Activated CD4-positive, CD25-positive, alpha-beta regulatory T cell treated with anti-CD3 and anti-CD28 coated beads, Interleukin-2, amount 50 U/mL, for 24 hours (primary cell): ENCODE data around the gene GLIPR2.
"Not testable (repeated sequence)": the region's sequence is repeated elsewhere in the genome, so short reads cannot be mapped to it uniquely, and the experiment has no call there.

ENCODE experiments used
- ATAC-seq, 2 donors: fragments of 150-1000 bp; cut with Tn5 transposase; one replicate each; pipeline ENCODE4 v1.10.0; 2021; ENCODE audit warnings: mild to moderate bottlenecking in 1 of 2, moderate library complexity in 1 of 2

The GLIPR2 gene, protein sequence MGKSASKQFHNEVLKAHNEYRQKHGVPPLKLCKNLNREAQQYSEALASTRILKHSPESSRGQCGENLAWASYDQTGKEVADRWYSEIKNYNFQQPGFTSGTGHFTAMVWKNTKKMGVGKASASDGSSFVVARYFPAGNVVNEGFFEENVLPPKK

DNA sequence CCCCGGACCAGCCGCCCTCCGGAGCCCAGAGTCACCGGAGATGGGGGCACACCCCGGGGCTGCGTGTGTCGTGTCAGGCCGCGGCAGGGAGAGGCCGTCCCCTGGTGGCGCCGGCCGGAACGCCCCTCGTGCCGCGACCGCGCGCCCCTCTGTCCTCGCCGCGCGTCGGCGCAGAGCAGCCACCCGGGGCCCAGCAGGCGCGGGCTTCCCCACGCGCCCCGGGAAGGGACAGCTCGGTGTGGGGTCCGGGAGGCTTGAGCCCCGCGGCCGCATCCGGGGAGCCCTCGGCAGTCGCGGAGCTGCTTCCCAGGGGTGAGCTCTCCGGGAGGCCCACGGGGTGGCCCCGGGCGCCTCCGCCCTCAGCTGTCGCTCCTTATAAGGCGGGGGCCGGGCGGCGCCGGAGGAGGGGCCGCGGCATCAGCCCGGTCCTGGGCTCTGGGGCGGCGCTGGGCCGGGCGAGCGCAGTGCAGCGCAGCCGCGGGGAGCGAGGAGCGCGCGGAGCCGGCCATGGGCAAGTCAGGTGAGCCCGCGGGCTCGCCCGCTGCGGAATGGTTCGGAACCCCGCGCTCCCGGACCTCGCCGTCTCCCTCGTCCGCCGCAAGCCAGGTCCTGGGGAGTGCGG lies at the start of gene GLIPR2:
TSS of gene GLIPR2 (plus strand) at position 462 of the 622 bp plus-strand sequence. CDS start at position 508, 46 bp downstream.
- peak; percentile 98 to 99 for ATAC-seq

DNA sequence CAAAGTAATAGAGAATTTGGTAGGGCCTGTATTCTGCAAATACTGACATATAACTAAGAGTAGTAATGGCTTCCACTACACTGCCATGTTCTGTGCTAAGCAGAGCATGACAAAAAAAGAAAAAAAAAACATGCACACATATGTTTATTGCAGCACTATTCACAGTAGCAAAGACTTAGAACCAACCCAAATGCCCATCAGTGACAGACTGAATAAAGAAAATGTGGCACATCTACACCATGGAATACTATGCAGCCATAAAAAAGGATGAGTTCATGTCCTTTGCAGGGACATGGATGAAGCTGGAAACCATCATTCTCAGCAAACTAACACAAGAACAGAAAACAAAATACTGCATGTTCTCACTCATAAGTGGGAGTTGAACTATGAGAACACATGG lies 49.5 kb upstream of the GLIPR2 start:
- not testable (repeated sequence) for ATAC-seq

DNA sequence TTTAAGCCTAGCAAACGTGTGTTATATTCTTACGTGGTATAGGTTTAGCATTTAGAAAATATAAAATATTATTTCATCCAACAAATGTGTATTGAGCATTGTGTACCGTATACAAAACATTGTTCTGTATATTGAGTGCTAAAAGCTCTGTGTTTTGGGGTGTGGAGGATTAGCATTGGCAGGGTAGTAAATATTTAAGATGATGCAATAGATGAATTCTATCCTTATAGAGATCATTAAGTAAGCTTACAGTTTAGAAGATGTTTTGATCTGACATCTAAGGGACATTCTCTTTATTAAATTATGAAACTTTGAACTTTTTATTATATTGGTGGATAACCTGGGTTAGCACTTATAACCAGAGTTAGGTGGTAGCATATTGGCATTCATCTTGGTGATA lies 48.5 kb upstream of the GLIPR2 start:
- ATAC-seq, result no peak

DNA sequence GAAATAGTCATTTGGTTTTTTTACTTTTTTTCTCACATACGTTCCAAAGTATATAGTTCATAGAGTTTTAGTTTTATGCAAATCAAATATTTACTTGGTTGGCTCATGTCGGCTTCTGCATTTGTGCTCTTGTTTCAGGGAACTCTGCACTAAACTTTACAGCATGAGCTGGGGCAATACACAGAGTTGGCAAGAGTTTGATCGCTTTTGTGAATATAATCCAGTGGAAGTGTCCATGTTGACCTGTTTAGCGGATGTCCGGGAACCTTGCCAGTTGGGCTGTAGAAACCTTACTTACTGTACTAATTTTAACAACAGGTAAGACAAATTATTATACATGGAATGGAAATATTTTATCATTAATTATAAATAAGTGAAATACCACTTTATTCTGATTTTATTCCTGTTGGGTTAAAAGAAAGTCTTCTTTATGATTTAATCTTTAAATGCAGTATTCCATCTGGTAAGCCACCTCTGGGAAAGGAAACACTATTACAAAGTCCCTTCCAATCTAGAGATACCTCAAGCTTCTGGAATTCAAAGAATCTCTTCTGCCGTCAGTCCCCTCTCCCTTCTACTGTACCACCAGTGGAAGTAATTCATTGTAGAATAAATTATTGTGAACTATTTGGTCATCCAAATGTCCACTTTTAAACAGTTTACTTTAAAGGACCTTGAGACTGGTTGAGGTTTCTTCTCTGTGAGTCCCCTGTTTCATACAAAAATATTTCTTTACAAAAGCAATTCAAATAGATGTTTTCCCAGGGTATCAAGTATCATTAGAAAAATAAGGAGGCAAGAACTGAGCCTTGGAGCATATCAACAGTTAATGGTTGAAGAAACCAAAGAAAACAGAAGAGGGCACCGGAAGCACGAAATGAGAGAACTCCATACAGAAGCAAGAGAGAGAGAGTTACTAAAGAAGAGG lies 45.2 kb upstream of the GLIPR2 start:
- ATAC-seq, result no peak

DNA sequence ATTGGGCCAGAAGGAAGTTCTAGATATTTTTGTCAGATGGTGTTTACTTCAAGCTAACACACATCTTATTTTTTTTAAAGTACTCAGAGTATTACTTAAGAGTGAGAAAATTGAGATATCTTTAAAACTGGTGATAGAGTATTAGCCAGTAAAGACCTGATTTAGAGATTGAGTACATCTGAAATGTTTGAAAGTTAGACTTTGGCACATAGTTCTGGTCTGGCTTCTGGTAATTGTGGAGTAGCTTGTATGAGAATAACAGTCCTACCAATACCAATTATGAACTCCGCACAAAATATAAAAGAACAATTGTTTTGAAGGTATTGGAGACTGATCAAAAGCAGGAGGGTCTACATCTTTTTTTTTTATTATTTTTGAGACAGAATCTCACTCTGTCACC lies 44.5 kb upstream of the GLIPR2 start:
- no peak for ATAC-seq

DNA sequence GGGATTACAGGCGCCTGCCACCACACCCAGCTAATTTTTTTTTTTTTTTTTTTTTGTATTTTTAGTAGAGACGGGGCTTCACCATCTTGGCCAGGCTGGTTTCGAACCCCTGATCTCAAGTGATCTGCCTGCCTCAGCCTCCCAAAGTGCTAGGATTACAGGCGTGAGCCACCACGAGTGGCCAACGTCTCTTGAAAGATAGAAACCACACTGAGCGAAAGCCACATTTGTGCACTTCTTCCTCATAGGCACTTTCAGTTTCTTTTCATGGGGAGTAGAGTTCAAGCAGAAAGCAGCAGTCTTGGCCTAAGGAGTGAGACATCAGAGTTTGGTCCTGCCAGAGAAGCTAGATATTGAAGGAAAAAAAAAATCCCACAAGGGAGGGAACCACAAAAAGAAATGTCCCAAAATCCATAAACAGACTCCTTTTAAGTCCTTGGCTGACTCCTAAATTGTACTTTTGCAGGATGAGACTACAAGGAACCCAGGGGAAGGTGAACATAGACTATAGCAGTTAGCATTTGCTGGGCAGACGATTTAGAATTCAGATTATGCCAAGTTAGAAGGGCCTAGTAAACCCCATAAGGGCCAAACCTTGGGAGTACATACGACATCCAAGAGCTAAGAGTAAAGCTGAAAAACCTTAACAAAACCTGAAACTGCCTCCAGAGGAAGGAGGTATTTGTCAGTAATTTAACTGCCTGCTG lies 43.9 kb upstream of the GLIPR2 start:
- peak; percentile 97 to 99 for ATAC-seq

DNA sequence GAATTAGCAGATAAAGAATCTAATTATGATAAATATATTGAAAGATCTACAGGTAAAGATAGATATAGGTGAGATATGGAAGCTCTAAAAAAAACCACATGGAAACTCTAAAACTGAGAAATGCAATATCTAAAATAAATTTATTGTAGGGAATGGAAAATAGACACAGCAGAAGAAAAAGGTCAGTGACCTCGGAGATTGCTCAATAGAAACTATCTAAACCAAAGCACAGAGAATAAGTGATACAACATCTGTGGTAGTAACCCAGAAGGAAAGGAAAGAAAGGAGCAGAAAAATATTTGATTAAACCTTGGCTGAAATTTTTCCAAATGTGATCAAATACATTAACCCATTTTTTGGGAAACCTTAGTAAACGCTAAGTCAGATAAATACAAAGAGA lies 43.1 kb upstream of the GLIPR2 start:
- no peak for ATAC-seq

DNA sequence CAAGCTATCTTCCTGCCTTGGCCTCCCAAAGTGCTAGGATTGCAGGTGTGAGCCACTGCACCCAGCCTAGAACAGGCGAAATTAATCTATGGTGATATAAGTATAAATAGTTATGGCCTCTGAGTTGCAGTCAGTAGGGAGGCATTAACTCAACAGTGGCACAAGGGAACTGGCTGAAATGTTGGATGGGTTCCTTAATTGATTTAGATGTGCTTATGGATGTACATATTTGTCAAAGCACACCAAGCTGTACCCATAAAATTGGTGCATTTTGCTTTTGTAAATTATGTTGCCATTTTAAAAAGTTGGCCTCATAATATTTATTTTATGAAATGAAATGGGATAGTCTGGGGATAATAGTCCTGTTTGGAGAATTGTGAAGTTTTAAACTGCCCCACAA lies 36.8 kb upstream of the GLIPR2 start:
- no peak for ATAC-seq

DNA sequence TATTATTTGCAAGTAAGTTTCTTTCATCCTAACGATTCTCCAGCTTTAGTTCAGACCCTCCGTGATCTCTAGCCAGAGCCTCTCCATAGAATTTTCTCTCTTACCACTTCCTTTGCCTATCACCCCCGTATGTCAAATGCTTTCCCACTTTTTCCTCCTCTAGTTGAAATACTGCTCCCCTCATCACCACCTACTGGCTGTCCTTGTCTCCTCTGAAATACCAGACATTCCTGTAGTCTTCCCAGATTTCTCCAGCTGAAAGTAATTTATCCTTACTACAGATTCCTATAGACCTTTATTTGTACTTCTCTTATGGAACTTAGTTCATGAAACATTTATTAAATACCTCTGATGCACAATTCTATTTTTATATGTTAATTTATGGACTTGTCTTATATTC lies 36.0 kb upstream of the GLIPR2 start:
- ATAC-seq, result no peak

DNA sequence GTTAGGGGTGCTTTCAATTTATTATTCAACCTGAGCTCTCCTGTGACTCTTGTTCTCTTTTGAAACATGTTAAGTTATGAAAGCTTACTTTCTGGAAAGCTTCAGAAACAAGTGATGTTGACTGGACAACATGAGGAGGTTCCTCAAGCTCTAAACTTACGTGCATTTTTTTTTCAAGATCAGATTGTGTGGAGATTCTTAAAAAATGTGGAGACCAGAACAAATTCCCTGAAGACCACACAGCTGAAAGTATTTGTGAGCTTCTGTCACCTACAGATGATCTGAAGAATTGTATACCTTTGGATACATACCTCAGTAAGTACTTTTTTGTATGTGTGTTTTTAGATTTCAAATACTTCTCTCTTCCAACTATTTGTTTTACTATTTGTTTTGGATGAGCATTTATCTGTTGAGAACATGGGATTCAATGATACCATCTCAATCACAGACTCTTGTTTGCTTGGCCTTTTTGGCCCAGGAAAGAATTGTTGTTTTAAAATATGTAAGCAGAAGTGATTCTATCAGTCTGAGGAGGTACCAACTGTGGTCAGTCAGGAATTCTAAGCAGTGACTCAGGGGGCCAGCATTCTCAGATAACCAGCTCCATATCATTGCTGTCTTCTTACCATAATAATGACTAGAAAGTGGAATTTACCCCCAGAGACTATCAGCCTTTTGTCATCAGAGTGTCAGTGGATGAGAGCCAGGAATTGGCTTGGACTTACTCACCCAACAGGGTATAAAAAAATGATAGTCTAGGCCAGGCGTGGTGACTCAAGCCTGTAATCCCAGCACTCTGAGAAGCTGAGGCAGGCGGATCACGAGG lies 34.4 kb upstream of the GLIPR2 start:
- no peak for ATAC-seq

DNA sequence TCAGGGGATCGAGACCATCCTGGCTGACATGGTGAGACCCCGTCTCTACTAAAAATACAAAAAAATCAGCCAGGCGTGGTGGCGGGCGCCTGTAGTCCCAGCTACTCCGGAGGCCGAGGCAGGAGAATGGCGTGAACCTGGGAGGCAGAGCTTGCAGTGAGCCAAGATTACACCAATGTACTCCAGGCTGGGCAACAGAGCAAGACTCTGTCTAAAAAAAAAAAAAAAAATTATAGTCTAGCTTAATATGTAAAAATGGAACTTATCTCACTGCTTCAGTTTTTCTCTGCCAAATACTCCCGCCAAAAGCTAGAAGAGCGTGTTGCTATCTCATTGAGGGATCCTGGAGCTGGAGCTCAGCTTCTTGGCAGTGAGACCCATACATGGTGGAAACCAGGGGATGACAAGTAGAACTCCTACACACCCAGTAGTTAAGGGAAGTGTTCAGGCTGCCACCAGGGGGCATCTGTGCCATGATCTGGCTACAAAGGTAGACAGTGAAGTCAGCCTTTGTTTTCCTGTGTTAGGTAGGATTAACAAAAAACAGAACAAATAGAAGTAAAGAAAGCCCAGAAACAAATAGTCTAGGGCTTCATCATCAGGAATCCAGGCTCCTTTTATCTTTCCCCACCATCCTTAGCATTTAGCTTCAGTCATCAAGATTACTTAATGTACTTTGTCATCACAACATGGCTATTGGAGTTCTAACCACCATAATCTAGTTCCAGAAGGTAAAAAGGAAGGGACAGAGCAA lies 33.6 kb upstream of the GLIPR2 start:
- ATAC-seq, result peak; percentile 100

DNA sequence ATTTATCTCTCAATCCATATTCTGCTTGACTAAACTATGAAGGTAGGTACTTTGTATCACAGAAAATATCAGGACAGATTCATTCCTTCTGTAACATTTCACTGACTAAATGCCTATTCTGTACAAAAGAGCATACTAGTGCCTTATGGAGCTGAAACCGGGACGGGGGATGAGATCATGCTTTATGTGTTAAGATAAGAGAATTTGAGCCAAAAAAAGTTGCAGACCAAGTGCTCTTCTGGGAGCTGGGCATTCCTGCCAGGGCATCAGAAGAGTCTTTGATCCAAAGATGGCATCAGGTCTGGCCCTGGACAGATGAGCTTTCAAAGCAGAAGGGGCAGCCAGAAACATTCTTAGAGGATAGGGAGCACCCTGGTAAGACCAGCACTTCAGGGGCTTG lies 27.5 kb upstream of the GLIPR2 start:
- no peak for ATAC-seq

DNA sequence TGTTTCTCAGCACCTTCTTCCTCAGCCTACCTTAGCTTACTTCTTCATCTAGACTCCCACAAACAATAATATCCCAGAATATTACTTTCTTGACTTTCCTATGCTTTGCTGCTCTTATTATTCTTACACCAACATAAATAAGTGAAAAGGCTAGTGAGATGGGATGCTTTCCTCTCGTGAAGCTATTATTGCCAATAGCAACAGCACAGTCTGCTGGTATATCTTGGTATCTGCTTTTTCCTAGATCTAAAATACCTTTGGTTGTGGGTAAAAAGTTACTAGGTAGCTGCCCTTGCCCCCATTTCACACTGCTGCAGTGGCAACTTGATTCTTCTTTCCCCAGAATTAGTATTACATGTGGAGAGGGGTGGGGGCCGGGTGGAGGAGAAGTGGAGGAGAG lies 26.1 kb upstream of the GLIPR2 start:
- no peak for ATAC-seq

DNA sequence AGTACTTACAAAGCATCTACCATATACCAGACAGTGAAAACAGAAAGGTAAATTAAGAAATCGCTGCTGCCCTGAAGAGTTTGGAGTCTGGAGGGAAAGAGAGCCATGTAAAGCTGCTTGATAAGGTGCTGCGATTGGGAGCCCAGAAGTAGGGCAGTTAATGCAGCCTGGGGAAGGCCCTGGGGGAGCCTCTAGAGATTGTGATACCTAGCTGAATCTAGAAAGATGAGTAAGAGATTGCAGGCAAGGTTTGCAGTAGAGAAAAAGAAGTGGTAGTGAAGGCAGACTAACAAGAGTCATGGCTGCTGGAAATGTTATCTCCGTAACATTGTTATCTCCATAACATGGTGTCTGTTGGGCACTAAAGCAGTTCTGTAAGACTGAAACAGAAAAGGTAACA lies 24.0 kb upstream of the GLIPR2 start:
- ATAC-seq, result no peak

DNA sequence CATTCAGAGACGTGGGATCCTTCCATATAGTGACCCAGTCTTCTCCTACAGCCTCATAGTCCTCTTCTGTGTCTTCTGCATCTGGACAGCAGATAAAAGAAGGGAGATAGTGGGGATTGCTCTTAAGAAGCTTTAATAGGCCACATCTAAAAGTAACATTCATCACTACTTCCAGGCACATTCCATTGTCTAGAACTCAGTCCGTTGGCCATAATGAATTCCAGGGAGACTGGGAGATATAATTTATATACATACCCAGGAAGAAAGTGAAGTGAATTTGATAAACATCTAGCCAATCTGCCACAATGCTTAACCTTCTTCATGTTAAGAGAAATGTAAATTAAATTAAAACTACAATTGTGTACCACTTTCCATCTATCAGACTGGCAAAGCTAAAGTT lies 22.5 kb upstream of the GLIPR2 start:
- no peak for ATAC-seq

DNA sequence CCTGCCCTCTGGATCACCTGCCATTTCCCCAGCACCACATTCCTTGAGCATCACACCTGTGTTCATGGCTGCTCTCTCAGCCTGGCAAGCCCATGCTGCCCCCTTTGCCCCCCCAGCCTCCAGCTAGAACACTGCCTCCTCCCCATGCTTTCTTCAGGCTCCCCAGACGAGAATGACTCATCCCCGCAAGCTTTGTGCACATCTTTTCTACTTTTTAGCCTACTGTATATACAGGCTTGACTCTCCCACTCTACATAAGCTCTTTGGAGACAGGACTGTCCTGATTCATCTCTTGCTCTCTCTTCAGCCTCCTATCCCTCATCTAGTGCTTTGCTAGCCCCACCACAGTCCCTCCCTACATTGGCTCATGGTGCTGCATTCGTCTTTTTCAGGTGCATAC lies 19.9 kb upstream of the GLIPR2 start:
- no peak for ATAC-seq

DNA sequence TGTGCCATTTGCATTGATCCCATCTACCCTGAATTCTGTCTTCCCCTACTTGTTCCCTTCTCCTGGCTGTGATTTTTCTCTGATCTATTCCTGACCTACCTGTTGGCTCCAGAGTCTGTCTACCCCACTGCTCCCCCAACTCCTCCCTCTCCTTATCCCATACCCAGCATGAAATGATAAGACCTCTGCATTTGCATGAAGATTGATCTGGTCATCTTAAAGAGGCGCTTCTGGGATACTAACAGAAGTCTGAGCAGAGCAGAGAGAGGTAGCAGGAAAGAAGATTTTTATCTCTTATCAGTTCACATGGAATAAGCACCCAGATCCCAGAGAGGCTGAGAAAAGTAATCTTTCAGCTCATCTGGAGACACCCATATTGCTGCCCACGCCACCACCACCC lies 18.3 kb upstream of the GLIPR2 start:
- ATAC-seq, result no peak

DNA sequence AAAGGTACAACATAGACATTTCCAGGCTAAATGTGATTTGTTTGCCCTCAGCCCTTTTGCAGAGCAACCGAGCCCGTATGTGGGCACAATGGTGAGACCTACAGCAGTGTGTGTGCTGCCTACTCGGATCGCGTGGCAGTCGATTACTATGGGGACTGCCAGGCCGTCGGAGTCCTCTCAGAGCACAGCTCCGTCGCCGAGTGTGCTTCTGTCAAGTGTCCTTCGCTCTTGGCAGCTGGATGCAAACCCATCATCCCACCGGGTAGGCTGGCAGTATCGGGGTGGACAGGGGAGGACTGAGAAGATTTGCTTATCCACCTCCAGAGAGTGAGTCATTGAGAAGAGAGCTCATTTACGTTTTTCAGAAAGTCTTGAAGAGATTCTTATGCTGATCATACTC lies 17.8 kb upstream of the GLIPR2 start:
- ATAC-seq, result no peak

DNA sequence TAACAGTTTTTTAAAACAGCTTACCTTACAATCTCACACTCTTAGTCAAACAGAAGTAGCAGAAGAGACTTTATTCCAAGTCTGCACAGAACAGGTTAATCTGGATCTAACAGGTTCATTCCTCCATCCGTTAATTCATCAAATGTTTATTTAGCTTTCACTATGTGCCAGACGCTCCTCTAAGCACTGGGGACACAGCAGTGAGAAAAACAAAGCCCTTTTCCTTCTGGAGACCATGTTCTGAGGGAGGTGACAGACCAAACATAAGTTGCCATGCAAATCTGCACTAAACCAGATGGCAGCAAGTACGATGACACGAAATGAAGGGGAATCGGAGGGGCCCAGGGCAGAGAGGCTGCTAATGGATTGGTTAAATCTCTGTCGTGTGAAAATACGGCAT lies 17.1 kb upstream of the GLIPR2 start:
- no peak for ATAC-seq

DNA sequence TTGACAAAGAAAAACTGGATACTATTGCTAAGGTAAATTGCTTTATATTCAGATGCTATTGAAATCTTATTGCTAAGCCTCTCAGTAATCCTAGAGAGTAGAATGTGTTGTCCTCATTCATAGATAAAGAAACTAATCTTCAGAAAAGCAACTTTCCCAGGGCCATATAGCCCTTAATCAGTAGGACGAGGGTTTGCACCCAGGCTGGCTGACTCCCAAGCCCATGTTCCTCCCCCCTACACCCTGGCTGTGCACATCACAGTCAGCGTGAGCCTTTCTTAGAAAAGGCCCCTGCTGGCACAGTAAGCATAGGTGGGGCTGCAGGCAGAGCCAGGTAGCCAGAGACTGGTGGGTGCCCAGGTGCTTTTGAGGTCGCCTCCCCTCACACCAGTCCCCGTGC lies 15.8 kb upstream of the GLIPR2 start:
- ATAC-seq, result no peak

DNA sequence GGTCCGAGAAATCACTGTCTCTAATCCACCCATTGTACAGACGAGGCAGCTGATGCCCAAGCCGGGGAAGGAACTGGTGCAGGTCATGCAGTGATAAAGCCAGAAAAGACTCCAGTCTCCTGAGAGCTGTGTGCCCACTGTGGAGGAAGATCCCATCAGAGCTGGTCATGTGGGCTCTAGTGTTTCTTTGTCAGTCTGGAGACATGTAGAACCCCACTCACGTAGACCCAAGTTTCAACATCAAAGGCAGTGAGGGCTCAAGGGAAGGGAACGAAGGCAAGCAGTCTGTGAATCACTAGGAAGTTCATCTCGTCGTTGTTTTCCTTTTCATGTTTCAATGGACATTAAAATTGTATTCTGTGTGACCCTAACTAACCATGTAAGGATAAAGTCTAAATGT lies 14.6 kb upstream of the GLIPR2 start:
- ATAC-seq, result no peak

DNA sequence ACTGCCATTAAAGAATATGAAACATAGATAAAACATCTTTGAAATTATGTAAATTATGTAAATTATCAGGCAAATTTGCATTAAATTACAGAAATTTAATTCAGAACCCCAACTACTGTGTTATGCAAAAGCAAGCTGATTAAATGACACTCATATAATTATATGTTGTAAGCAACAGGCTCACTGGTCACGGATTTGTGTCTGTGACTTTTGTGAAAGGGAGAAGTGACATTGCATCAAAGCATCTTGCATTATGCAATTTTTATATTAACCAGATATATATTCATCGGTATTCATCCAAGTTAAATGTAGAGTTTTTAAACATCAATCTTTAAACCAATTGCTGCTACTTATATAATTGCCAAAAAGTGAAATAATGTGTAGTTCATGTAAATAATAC lies 13.0 kb upstream of the GLIPR2 start:
- no peak for ATAC-seq
